Endothelial cell (in vitro differentiated cells): Measurements from ENCODE around the gene SH2D4B. TPM values are rescaled to one million over a fixed set of nuclear protein-coding genes. Genes with fewer than 3 reads are reported as not detected.

Experiments
- DNase-seq: peaks from one replicate; pipeline ENCODE4 v3.0.0; 2021; ENCODE audit warnings: low spot score
- H3K27ac Mint-ChIP-seq: one replicate; pipeline ENCODE4 v1.8.0; 2021; ENCODE audit warnings: mixed read lengths, inconsistent platforms; ENCODE audit not compliant: unreplicated experiment
- H3K27me3 Mint-ChIP-seq: one replicate; pipeline ENCODE4 v1.8.0; 2021; ENCODE audit warnings: mild to moderate bottlenecking, moderate library complexity, mixed read lengths, inconsistent platforms; ENCODE audit not compliant: unreplicated experiment
- H3K36me3 Mint-ChIP-seq: one replicate; pipeline ENCODE4 v1.8.0; 2021; ENCODE audit warnings: mild to moderate bottlenecking, low read depth, mixed read lengths, inconsistent platforms; ENCODE audit not compliant: unreplicated experiment
- H3K4me1 Mint-ChIP-seq: one replicate; pipeline ENCODE4 v1.8.0; 2021; ENCODE audit warnings: mild to moderate bottlenecking, mixed read lengths, inconsistent platforms; ENCODE audit not compliant: unreplicated experiment
- H3K4me3 Mint-ChIP-seq: one replicate; pipeline ENCODE4 v1.8.0; 2021; ENCODE audit warnings: mild to moderate bottlenecking, mixed read lengths, inconsistent platforms; ENCODE audit not compliant: unreplicated experiment
- H3K9me3 Mint-ChIP-seq: one replicate; pipeline ENCODE4 v1.8.0; 2021; ENCODE audit warnings: mixed read lengths, inconsistent platforms; ENCODE audit not compliant: unreplicated experiment
- CTCF ChIP-seq: fragments of 200-600 bp; sonication (generic); IDR thresholded peaks from one replicate; pipeline ENCODE4 v1.5.0; 2021; ENCODE audit warnings: antibody characterized with exemption; ENCODE audit not compliant: unreplicated experiment
- total RNA-seq: library from RNA; stranded (reverse); fragmentation: NEBNext Ultra II Directional; extraction: Animal tissue kit (Norgen Biotek cat#: 25700); gene quantifications from one replicate; pipeline ENCODE4 v1.2.1, GENCODE V29; 2021; ENCODE audit not compliant: unreplicated experiment

The SH2D4B gene
- total RNA-seq, 1 donor from 2014 or later: 0.23 TPM

GRCh38 chr10:80526218-80526617, 11.5 kb upstream of the SH2D4B start:
- H3K27me3 Mint-ChIP-seq: peaks cover 5% of the 10 kb centered on the region
- DNase-seq: no peak
- peaks cover 38% of the 10 kb centered on the region for H3K4me1 Mint-ChIP-seq

GRCh38 chr10:80526742-80527141, 11.0 kb upstream of the SH2D4B start:
- Mint-ChIP-seq H3K36me3 (no peaks in the 10 kb centered on the region), H3K27me3 (peaks cover 5% of the 10 kb centered on the region), H3K4me3 (no peak overlapping the region), H3K9me3 (no peaks in the 10 kb centered on the region), H3K4me1 (peaks cover 38% of the 10 kb centered on the region), H3K27ac (no peak overlapping the region)
- TF ChIP-seq CTCF: no peak
- no peak for DNase-seq

More at GRCh38 chr10:80526218-80526617, 11.5 kb upstream of the SH2D4B start:
- TF ChIP-seq CTCF: no peak
- Mint-ChIP-seq H3K9me3 (no peaks in the 10 kb centered on the region), H3K4me3 (no peak overlapping the region), H3K27ac (no peak overlapping the region), H3K36me3 (no peaks in the 10 kb centered on the region)

- peaks cover 38% of the 10 kb centered on the region for H3K4me1 Mint-ChIP-seq
- no peak overlapping the region for H3K4me3 Mint-ChIP-seq
- no peaks in the 10 kb centered on the region for H3K9me3 Mint-ChIP-seq
- peaks cover 9% of the 10 kb centered on the region for H3K27me3 Mint-ChIP-seq
- no peak for DNase-seq
- H3K36me3 Mint-ChIP-seq: no peaks in the 10 kb centered on the region
- no peak overlapping the region for H3K27ac Mint-ChIP-seq
- no peak for TF ChIP-seq CTCF
Observed at GRCh38 chr10:80528185-80528700, 9.5 kb upstream of the SH2D4B start.

- peaks cover 9% of the 10 kb centered on the region for H3K27me3 Mint-ChIP-seq
- H3K4me3 Mint-ChIP-seq: no peak overlapping the region
- H3K9me3 Mint-ChIP-seq: no peaks in the 10 kb centered on the region
- no peaks in the 10 kb centered on the region for H3K36me3 Mint-ChIP-seq
- H3K4me1 Mint-ChIP-seq: peaks cover 38% of the 10 kb centered on the region
- H3K27ac Mint-ChIP-seq: no peak overlapping the region
- TF ChIP-seq CTCF: no peak
- DNase-seq: no peak
Observed at GRCh38 chr10:80528901-80529300, 8.8 kb upstream of the SH2D4B start.

GRCh38 chr10:80529604-80530003, 8.1 kb upstream of the SH2D4B start:
- Mint-ChIP-seq H3K36me3 (no peaks in the 10 kb centered on the region), H3K9me3 (no peaks in the 10 kb centered on the region), H3K27me3 (peaks cover 8% of the 10 kb centered on the region), H3K27ac (no peak overlapping the region), H3K4me3 (no peak overlapping the region), H3K4me1 (peaks cover 33% of the 10 kb centered on the region)
- no peak for TF ChIP-seq CTCF
- no peak for DNase-seq
